ENCODE results near the gene C5AR1.
"Not testable (repeated sequence)": the region's sequence is repeated elsewhere in the genome, so short reads cannot be mapped to it uniquely, and the experiment has no call there.

DNA sequence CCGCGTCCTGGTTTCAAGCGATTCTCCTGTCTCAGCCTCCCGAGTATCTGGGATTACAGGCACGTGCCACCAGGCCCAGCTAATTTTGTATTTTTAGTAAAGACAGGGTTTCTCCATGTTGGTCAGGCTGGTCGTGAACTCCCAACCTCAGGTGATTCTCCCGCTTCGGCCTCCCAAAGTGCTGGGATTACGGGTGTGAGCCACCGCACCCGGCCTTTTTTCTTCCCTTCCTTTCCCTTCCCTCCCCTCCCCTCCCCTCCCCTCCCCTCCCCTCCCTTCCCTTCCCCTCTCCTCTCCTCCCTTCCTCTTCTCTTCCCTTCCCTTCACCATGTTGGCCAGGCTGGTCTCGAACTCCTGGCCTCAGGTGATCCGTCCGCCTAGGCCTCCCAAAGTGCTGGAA lies 8.8 kb upstream of the C5AR1 start:
- TF ChIP-seq, protein P1, sequence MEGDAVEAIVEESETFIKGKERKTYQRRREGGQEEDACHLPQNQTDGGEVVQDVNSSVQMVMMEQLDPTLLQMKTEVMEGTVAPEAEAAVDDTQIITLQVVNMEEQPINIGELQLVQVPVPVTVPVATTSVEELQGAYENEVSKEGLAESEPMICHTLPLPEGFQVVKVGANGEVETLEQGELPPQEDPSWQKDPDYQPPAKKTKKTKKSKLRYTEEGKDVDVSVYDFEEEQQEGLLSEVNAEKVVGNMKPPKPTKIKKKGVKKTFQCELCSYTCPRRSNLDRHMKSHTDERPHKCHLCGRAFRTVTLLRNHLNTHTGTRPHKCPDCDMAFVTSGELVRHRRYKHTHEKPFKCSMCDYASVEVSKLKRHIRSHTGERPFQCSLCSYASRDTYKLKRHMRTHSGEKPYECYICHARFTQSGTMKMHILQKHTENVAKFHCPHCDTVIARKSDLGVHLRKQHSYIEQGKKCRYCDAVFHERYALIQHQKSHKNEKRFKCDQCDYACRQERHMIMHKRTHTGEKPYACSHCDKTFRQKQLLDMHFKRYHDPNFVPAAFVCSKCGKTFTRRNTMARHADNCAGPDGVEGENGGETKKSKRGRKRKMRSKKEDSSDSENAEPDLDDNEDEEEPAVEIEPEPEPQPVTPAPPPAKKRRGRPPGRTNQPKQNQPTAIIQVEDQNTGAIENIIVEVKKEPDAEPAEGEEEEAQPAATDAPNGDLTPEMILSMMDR (IDR thresholded peaks at IDR 0.05; ENCODE audit: insufficient read depth, low read length): not testable (repeated sequence)
- TF ChIP-seq GABPA, POLR2AphosphoS5 (IDR thresholded peaks at IDR 0.05; ENCODE audit: low read depth): not testable (repeated sequence)
- TF ChIP-seq, protein P2, sequence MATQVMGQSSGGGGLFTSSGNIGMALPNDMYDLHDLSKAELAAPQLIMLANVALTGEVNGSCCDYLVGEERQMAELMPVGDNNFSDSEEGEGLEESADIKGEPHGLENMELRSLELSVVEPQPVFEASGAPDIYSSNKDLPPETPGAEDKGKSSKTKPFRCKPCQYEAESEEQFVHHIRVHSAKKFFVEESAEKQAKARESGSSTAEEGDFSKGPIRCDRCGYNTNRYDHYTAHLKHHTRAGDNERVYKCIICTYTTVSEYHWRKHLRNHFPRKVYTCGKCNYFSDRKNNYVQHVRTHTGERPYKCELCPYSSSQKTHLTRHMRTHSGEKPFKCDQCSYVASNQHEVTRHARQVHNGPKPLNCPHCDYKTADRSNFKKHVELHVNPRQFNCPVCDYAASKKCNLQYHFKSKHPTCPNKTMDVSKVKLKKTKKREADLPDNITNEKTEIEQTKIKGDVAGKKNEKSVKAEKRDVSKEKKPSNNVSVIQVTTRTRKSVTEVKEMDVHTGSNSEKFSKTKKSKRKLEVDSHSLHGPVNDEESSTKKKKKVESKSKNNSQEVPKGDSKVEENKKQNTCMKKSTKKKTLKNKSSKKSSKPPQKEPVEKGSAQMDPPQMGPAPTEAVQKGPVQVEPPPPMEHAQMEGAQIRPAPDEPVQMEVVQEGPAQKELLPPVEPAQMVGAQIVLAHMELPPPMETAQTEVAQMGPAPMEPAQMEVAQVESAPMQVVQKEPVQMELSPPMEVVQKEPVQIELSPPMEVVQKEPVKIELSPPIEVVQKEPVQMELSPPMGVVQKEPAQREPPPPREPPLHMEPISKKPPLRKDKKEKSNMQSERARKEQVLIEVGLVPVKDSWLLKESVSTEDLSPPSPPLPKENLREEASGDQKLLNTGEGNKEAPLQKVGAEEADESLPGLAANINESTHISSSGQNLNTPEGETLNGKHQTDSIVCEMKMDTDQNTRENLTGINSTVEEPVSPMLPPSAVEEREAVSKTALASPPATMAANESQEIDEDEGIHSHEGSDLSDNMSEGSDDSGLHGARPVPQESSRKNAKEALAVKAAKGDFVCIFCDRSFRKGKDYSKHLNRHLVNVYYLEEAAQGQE (IDR thresholded peaks at IDR 0.05; ENCODE audit: insufficient replicate concordance, low read depth): not testable (repeated sequence)
